ENCODE results near the gene DNAJB6.

GRCh38 chr7:157313645-157314044, 23.2 kb upstream of the DNAJB6 start:
- TF ChIP-seq HMGXB4 (CRISPR knock-in tag; IDR thresholded peaks at IDR 0.05) (no peak), TCF7 (CRISPR knock-in tag; IDR thresholded peaks at IDR 0.05; ENCODE audit: low read depth) (no peak), CREB1 (CRISPR knock-in tag; IDR thresholded peaks at IDR 0.05) (no peak), JUN (CRISPR knock-in tag; IDR thresholded peaks at IDR 0.05) (no peak), CTCF (IDR thresholded peaks at IDR 0.05) (no peak), ATF3 (CRISPR knock-in tag; conservative IDR thresholded peaks at IDR 0.05) (no peak), ESRRA (CRISPR knock-in tag; IDR thresholded peaks at IDR 0.05; ENCODE audit: borderline replicate concordance) (no peak), ETV6 (CRISPR knock-in tag; IDR thresholded peaks at IDR 0.05) (no peak), TEAD1 (CRISPR knock-in tag; IDR thresholded peaks at IDR 0.05) (no peak), ZNF512 (CRISPR knock-in tag; IDR thresholded peaks at IDR 0.05; ENCODE audit: borderline replicate concordance) (no peak)

All from WTC11 (cell line).